Measurements from ENCODE around the gene ADAMTS3.

GRCh38 chr4:72522440-72522839 lies 46.6 kb downstream of the ADAMTS3 start:
- TF ChIP-seq ZFP30 (CRISPR knock-in tag; IDR thresholded peaks at IDR 0.05), result no peak
- no peak for TF ChIP-seq ESRRG (CRISPR knock-in tag; IDR thresholded peaks at IDR 0.05)
- TF ChIP-seq CSDC2 (CRISPR knock-in tag; IDR thresholded peaks at IDR 0.05), result no peak
- no peak for TF ChIP-seq TCF4 (CRISPR knock-in tag; IDR thresholded peaks at IDR 0.05; ENCODE audit: borderline replicate concordance)

Measured in SK-N-SH treated with all-trans-retinoic acid at 6 μM for 48 hours (cell line).